DOHH2 (cell line): ENCODE measurements around the gene PLCL1.

Source experiments
- CTCF ChIP-seq: fragments of 200-600 bp; sonication (generic); IDR thresholded peaks from one replicate; pipeline ENCODE4 v1.5.1; 2014; ENCODE audit warnings: antibody characterized with exemption, mild to moderate bottlenecking, low read depth, low read length; ENCODE audit not compliant: poor library complexity, severe bottlenecking
- EZH2phosphoT487 ChIP-seq: fragments of 200-600 bp; sonication (generic); IDR thresholded peaks from 2 replicates; pipeline ENCODE4 v1.6.1; 2017; ENCODE audit warnings: borderline replicate concordance, mild to moderate bottlenecking, antibody characterized with exemption, low read length, moderate library complexity, mixed read lengths

DNA sequence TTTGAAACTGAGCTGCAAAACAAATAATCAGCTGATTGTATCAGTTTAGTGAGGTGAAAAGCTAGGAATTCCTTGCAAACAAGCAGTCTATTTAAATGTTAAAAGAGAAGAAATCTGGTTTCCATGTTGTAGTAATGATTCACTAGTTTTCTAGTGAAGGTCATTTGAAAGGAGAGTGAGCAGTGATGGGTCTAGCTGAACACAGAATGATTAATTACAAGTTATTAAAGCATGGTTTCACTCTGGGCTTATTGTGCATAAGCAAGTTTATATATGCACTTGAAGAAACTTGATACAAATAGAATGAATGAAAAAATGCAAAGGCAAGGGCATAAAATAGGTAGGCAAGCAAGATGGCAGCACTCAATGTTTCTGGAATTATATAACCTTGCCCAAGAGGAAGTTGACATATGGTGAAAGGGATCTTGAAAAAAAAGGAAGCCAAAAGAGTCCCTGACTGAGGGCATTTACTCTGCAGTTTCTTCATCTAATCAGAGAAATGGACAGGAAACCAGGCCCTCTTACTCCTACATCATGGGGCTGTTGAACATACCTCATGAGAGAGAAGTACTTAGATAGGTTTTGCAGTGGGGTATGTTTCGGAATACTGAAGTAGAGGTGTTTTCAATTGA lies 53.2 kb downstream of the PLCL1 start:
- TF ChIP-seq CTCF: no peak
- TF ChIP-seq EZH2phosphoT487: no peak
